ENCODE measurements around the gene GTF2H4. TPM values are rescaled to one million over a fixed set of nuclear protein-coding genes. Genes with fewer than 3 reads are reported as not detected.

The GTF2H4 gene
- total RNA-seq, 1 donor from 2014 or later: 73.0 TPM

GRCh38 chr6:30881392-30882203, 26.4 kb upstream of the GTF2H4 start:
- H3K9me3 Mint-ChIP-seq (ENCODE audit: low read depth): no peaks in the 10 kb centered on the region
- H3K27me3 Mint-ChIP-seq: peaks cover 8% of the 10 kb centered on the region
- DNase-seq (ENCODE audit: low spot score, unreplicated experiment): no peak
- peak overlapping the region; percentile 65 for H3K4me3 Mint-ChIP-seq (ENCODE audit: low read depth)
- no peaks in the 10 kb centered on the region for H3K36me3 Mint-ChIP-seq (ENCODE audit: insufficient read depth)
- H3K27ac Mint-ChIP-seq: peak overlapping the region; percentile 80
- no peak for TF ChIP-seq CTCF (IDR thresholded peaks at IDR 0.05; ENCODE audit: unreplicated experiment)
- H3K4me1 Mint-ChIP-seq (ENCODE audit: low read depth): peaks cover 50% of the 10 kb centered on the region

GRCh38 chr6:30882204-30882758, 25.7 kb upstream of the GTF2H4 start:
- peak overlapping the region; percentile 79 for H3K4me3 Mint-ChIP-seq (ENCODE audit: low read depth)
- H3K4me1 Mint-ChIP-seq (ENCODE audit: low read depth): peaks cover 54% of the 10 kb centered on the region
- TF ChIP-seq CTCF (IDR thresholded peaks at IDR 0.05; ENCODE audit: unreplicated experiment): no peak
- no peaks in the 10 kb centered on the region for H3K36me3 Mint-ChIP-seq (ENCODE audit: insufficient read depth)
- peaks cover 8% of the 10 kb centered on the region for H3K27me3 Mint-ChIP-seq
- no peak for DNase-seq (ENCODE audit: low spot score, unreplicated experiment)
- H3K27ac Mint-ChIP-seq: peak overlapping the region; percentile 95
- no peaks in the 10 kb centered on the region for H3K9me3 Mint-ChIP-seq (ENCODE audit: low read depth)

- Mint-ChIP-seq H3K27me3 (peaks cover 8% of the 10 kb centered on the region), H3K4me3 (ENCODE audit: low read depth) (peak overlapping the region; percentile 79), H3K4me1 (ENCODE audit: low read depth) (peaks cover 50% of the 10 kb centered on the region), H3K36me3 (ENCODE audit: insufficient read depth) (no peaks in the 10 kb centered on the region), H3K9me3 (ENCODE audit: low read depth) (no peaks in the 10 kb centered on the region), H3K27ac (peak overlapping the region; percentile 95)
- peak; percentile 56 for DNase-seq (ENCODE audit: low spot score, unreplicated experiment)
- TF ChIP-seq CTCF (IDR thresholded peaks at IDR 0.05; ENCODE audit: unreplicated experiment): no peak
Observed at GRCh38 chr6:30882759-30883684, 25.0 kb upstream of the GTF2H4 start.

- H3K4me1 Mint-ChIP-seq (ENCODE audit: low read depth): peaks cover 50% of the 10 kb centered on the region
- peak within 1 kb of the TSS; percentile 84 for H3K4me3 Mint-ChIP-seq (ENCODE audit: low read depth)
- TF ChIP-seq CTCF (IDR thresholded peaks at IDR 0.05; ENCODE audit: unreplicated experiment): no peak
- peak; percentile 44 for DNase-seq (ENCODE audit: low spot score, unreplicated experiment)
- H3K36me3 Mint-ChIP-seq (ENCODE audit: insufficient read depth): no peaks in the 10 kb centered on the region
- H3K9me3 Mint-ChIP-seq (ENCODE audit: low read depth): no peaks in the 10 kb centered on the region
- peaks cover 4% of the 10 kb centered on the region for H3K27me3 Mint-ChIP-seq
- H3K27ac Mint-ChIP-seq: peak within 1 kb of the TSS; percentile 95
Observed at GRCh38 chr6:30883685-30884520, 24.1 kb upstream of the GTF2H4 start, which contains the start of gene DDR1. TSS of gene DDR1 (plus strand) at chr6:30884519. CDS start at chr6:30888730, 4,211 bp downstream.

Data from progenitor cell of endocrine pancreas (in vitro differentiated cells).